Renal cortical epithelial cell (primary cell): ENCODE data around the gene P3R3URF. TPM values are rescaled to one million over a fixed set of nuclear protein-coding genes. Genes with fewer than 3 reads are reported as not detected.

Experiments
- DNase-seq: peaks from one replicate; pipeline ENCODE4 v3.0.0-alpha.2; 2011; ENCODE audit warnings: low read depth
- total RNA-seq: library from RNA; depleted of rRNA; stranded (reverse); fragments of >200 nt; gene quantifications from 2 replicates; pipeline ENCODE4 v1.2.3, GENCODE V29; 2014

P3R3URF gene
- total RNA-seq, 1 donor from 2014 or later = not detected

GRCh38 chr1:46172321-46172720 is 4.0 kb downstream of the P3R3URF start:
- DNase-seq = no peak

DNA sequence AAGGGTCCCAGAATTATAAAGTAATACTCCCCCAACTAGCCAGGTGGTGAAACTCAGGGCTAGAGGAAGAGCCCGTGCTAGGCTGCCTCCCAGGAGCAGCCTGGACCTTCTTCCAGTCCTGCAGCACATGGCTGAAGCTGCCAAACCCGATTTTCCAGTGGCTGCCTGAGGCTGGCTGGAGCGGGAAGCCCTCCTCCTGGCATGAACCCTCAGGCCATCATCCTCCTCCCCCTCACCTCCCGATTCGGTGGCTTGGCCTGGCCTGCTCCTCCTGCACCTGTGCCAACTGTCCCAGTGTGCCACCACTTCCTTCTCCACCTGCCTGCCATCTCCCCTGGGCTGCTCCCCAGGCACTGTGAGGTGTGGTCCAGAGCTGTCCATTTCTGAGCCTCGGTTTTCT is 4.4 kb downstream of the P3R3URF start:
- DNase-seq = peak; percentile 36

GRCh38 chr1:46171351-46171750 is 4.9 kb downstream of the P3R3URF start:
- peak; percentile 72 for DNase-seq

- DNase-seq = no peak
Observed at GRCh38 chr1:46169811-46170454, 6.4 kb downstream of the P3R3URF start.

- no peak for DNase-seq
Observed at GRCh38 chr1:46168477-46168876, 7.8 kb downstream of the P3R3URF start.

DNA sequence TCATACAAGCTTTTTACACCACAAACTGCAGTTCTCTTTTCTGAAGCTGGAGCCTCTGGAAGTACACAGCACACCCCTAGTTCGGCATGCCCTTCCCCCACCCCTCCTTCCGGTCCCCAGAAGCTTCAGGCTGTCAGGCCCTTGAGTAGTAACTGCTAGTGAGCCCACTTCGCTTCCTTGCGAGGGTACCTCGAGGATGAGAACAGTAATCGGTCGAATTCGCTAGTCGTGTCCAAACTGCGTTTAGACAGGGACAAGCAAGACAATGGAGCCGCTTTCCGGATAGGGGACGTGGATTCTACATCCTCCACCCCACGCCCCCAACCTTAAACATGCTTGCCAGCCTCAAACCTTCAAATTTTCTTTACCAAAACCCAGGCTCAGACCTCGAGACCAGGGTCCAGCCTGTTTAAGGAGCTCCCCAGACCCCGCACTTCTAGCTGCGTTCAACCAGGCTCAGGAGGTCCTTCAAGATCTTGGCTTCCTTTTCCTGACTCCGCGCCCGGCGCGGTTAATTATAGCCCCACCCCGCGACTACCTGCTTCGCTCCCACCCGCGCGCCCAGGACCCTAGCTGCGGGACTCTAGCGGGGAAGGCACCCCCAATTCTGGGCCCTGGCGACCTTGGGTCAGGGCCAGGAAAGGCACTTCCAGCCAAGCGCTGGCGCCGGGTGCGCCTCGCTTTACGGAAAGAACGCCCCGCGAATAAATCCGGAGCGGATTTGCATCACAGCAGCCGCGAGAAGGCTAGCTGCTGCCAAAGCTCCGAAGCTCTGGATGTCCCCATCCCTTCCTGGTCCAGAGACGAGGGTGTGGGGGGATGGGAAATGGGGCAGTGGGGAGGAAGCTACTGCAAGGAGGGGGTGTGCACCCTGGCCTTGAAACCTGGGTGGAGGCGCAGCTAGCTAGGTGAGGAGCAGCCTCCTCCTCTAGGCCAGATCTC is 9.5 kb downstream of the P3R3URF start:
- no peak for DNase-seq

DNA sequence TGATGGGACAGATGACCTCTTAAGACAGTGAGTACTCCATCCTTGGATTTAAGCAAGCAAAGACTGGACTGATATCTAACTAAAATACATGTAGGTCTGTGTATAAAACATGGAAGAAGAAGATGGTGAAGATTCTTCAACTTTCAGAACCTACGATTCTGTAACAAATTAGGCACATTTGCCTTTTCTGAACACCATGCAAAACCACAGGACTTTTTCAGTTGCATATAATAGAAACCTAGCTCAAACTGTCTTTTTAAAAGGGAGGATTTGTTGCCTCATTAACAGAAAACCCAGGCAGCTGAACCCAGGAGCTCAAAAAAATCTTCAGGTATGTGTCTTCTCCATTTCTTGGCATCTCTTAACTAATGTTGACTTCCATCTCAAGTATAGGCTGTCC is 16.1 kb downstream of the P3R3URF start:
- no peak for DNase-seq

- no peak for DNase-seq
Observed at GRCh38 chr1:46159516-46159915, 16.8 kb downstream of the P3R3URF start.

- no peak for DNase-seq
Observed at GRCh38 chr1:46158312-46159281, 17.7 kb downstream of the P3R3URF start.

DNA sequence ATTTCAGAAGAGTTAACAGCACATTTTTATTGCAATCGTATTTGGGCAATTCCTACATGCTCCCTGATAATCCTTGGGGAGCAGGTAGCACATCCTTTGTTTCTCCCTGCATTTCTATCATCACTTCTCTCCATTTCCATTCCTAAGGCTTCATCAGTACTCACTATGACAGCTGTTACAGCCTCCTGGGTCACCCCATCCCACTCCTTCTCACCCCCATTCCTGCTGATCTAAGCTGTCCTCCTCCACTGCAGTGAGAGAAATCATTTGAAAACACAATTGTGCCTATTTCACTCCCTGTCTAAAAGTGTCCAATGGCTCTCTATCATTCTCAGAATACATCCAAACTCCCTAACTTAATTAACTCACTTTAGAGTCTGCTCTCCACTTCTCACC is 18.4 kb downstream of the P3R3URF start:
- no peak for DNase-seq

- DNase-seq = no peak
Observed at GRCh38 chr1:46153732-46154131, 22.6 kb downstream of the P3R3URF start.

DNA sequence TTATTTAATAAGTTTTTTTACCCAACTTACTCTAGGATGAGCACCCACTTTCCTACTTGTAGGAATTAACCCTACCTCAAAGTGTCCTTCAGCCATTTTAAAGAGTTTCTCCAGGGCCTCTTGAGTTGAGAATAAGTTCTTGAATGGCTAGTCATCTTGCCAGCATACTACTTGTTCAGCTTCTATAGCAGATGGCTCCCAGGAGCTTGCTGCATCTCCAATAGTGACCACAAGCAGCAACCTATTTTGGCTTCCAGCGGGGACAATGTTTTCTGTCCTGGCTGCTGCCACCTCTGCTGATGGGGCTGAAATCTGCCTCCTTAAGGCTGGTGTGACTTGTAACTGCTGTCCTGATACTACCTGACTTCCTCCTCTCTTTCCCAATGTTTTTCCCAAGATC is 23.1 kb downstream of the P3R3URF start:
- no peak for DNase-seq

DNA sequence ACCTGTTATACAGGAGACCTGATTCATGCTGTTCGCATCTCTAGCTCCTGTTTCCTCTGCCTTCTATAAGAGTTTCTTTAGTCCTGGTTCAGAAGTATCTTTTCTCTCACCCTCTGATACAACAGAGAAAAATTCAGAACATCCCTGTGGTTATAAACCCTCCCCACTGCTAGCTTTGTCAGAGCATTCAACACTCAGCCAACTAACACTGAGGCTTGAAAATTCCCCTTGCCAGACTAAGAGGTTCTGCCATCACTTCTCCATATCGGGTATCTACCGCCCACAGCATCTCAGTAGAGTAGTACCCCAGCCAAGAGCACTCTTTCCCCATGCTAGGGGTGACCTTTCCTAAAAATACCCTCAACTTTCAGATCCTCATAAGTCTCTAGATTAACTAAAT is 24.3 kb downstream of the P3R3URF start:
- DNase-seq = peak; percentile 68

GRCh38 chr1:46150085-46150484 is 26.2 kb downstream of the P3R3URF start:
- no peak for DNase-seq

GRCh38 chr1:46148318-46148717 is 28.0 kb downstream of the P3R3URF start:
- DNase-seq = no peak

DNA sequence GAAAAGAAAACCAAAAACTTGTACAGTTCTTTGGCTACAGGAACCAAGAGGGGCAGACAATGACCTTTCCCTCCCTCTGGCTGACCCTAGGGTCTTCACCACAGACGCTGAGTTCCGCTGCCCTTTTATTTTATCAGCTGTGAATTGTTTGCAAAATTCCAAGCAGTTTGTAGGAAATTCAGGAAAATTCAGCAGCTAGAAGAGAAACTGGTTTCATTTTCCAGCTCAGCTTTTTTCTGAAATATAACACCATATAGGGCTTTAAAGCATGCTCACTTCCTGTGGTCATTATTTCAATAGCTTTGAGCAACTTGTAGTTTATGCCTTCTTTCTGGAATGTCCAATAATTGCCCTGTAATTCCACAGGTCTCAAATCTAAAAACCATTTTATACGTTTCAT is 38.4 kb downstream of the P3R3URF start:
- no peak for DNase-seq

GRCh38 chr1:46136711-46137110 is 39.6 kb downstream of the P3R3URF start:
- DNase-seq = no peak

GRCh38 chr1:46134660-46135331 is 41.5 kb downstream of the P3R3URF start:
- peak; percentile 72 for DNase-seq

- DNase-seq = no peak
Observed at GRCh38 chr1:46133781-46134350, 42.4 kb downstream of the P3R3URF start.

GRCh38 chr1:46133181-46133658 is 43.1 kb downstream of the P3R3URF start:
- DNase-seq = no peak
